Peyer's patch (tissue), 4 donors: Measurements from ENCODE around the gene LPIN1. TPM values are rescaled to one million over a fixed set of nuclear protein-coding genes. Genes with fewer than 3 reads are reported as not detected.

Experiments
- DNase-seq, 3 donors: peaks; one replicate each; pipeline ENCODE4 v3.0.0-alpha.2; 2017 to 2019
- H3K27ac ChIP-seq, 4 donors: fragments of 200-600 bp; sonication (generic); one replicate each; pipeline ENCODE4 v1.5.1; 2016 to 2019
- H3K27me3 ChIP-seq, 2 donors: fragments of 200-600 bp; sonication (generic); one replicate each; pipeline ENCODE4 v1.5.1; 2019
- H3K36me3 ChIP-seq, 3 donors: fragments of 200-600 bp; sonication (generic); one replicate each; pipeline ENCODE4 v1.5.1; 2016 to 2019
- H3K4me1 ChIP-seq, 4 donors: fragments of 200-600 bp; sonication (generic); one replicate each; pipeline ENCODE4 v1.5.1; 2016 to 2019
- H3K4me3 ChIP-seq, 4 donors: fragments of 200-600 bp; sonication (generic); 1 replicate in 3 of 4; 2 replicates in 1 of 4; pipeline ENCODE4 v1.5.1; 2016 to 2019; ENCODE audit warnings: mild to moderate bottlenecking in 1 of 4
- H3K9me3 ChIP-seq, 4 donors: fragments of 200-600 bp; sonication (generic); one replicate each; pipeline ENCODE4 v1.5.1; 2016 to 2019; ENCODE audit warnings: mild to moderate bottlenecking in 1 of 4
- CTCF ChIP-seq, 6 experiments: fragments of 450-650 bp in 4 of 6; fragments of 200-600 bp in 2 of 6; sonication (generic) in 1 of 6; IDR thresholded peaks; one replicate each; pipeline ENCODE4 v1.5.1; 2017 to 2019; ENCODE audit warnings: antibody characterized with exemption in 6 of 6, mild to moderate bottlenecking in 3 of 6, moderate library complexity in 1 of 6
- POLR2A ChIP-seq, 2 donors: fragments of 450-650 bp; IDR thresholded peaks; one replicate each; pipeline ENCODE4 v1.5.1; 2017; ENCODE audit warnings: antibody characterized with exemption in 2 of 2, mild to moderate bottlenecking in 2 of 2, moderate library complexity in 2 of 2
- total RNA-seq, 4 donors: library from RNA; depleted of rRNA; stranded (reverse); fragments of >200 nt; gene quantifications; one replicate each; pipeline ENCODE4 v1.1.0, GENCODE V29; 2016

LPIN1 gene
- total RNA-seq, 4 donors from 2014 or later: 28.7 to 69.3 (median 44.0) TPM

- H3K27ac ChIP-seq: no peak overlapping the region
- H3K4me3 ChIP-seq: no peak overlapping the region
- H3K9me3 ChIP-seq: no peaks in the 10 kb centered on the region
- no peak for DNase-seq
- TF ChIP-seq CTCF (IDR thresholded peaks at IDR 0.05): no peak
- TF ChIP-seq POLR2A (IDR thresholded peaks at IDR 0.05): no peak
- H3K4me1 ChIP-seq: no peaks in the 10 kb centered on the region
- peaks cover 0 to 83% (median 0%) of the 10 kb centered on the region in 3 donors for H3K36me3 ChIP-seq
- H3K27me3 ChIP-seq: no peaks in the 10 kb centered on the region
Measured at GRCh38 chr2:11796190-11797171, 50.0 kb downstream of the LPIN1 start.

- Histone ChIP-seq H3K4me3 (no peak overlapping the region), H3K27me3 (no peaks in the 10 kb centered on the region), H3K36me3 (peaks cover 0 to 77% (median 0%) of the 10 kb centered on the region in 3 donors), H3K27ac (no peak overlapping the region), H3K4me1 (no peaks in the 10 kb centered on the region), H3K9me3 (no peaks in the 10 kb centered on the region)
- TF ChIP-seq CTCF (IDR thresholded peaks at IDR 0.05) (no peak), POLR2A (IDR thresholded peaks at IDR 0.05) (no peak)
- no peak for DNase-seq
Measured at GRCh38 chr2:11797846-11798245, 51.4 kb downstream of the LPIN1 start.

GRCh38 chr2:11798701-11799435 lies 52.4 kb downstream of the LPIN1 start:
- peaks cover 0 to 77% (median 0%) of the 10 kb centered on the region in 3 donors for H3K36me3 ChIP-seq
- TF ChIP-seq CTCF (IDR thresholded peaks at IDR 0.05) (no peak), POLR2A (IDR thresholded peaks at IDR 0.05) (no peak)
- DNase-seq: no peak

GRCh38 chr2:11799826-11800225 lies 53.4 kb downstream of the LPIN1 start:
- no peak overlapping the region for H3K27ac ChIP-seq
- H3K27me3 ChIP-seq: no peaks in the 10 kb centered on the region
- TF ChIP-seq POLR2A (IDR thresholded peaks at IDR 0.05) (no peak), CTCF (IDR thresholded peaks at IDR 0.05) (no peak)
- H3K36me3 ChIP-seq: peaks cover 0 to 77% (median 0%) of the 10 kb centered on the region in 3 donors
- H3K4me3 ChIP-seq: no peak overlapping the region
- no peaks in the 10 kb centered on the region for H3K9me3 ChIP-seq
- H3K4me1 ChIP-seq: no peaks in the 10 kb centered on the region
- no peak for DNase-seq

More at GRCh38 chr2:11798701-11799435, 52.4 kb downstream of the LPIN1 start:
- Histone ChIP-seq H3K4me3 (no peak overlapping the region), H3K4me1 (no peaks in the 10 kb centered on the region), H3K27me3 (no peaks in the 10 kb centered on the region), H3K9me3 (no peaks in the 10 kb centered on the region), H3K27ac (no peak overlapping the region)

- Histone ChIP-seq H3K4me1 (no peaks in the 10 kb centered on the region), H3K27me3 (no peaks in the 10 kb centered on the region), H3K9me3 (no peaks in the 10 kb centered on the region), H3K4me3 (no peak overlapping the region), H3K36me3 (peaks cover 0 to 77% (median 0%) of the 10 kb centered on the region in 3 donors), H3K27ac (no peak overlapping the region)
- no peak for DNase-seq
- no peak for TF ChIP-seq CTCF (IDR thresholded peaks at IDR 0.05)
- TF ChIP-seq POLR2A (IDR thresholded peaks at IDR 0.05): no peak
Measured at GRCh38 chr2:11802782-11803191, 56.4 kb downstream of the LPIN1 start.
